Transverse colon (tissue), 4 donors: ENCODE results near the gene SV2A.

Source experiments
- CTCF ChIP-seq, 5 experiments: fragments of 200-600 bp in 3 of 5; fragments of 450-650 bp in 2 of 5; sonication (generic) in 3 of 5; IDR thresholded peaks; 1 replicate in 2 of 5; 2 replicates in 3 of 5; pipeline ENCODE4 v1.5.1; 2016 to 2017; ENCODE audit warnings: antibody characterized with exemption in 5 of 5, inconsistent platforms in 3 of 5, mild to moderate bottlenecking in 2 of 5, moderate library complexity in 1 of 5
- EP300 ChIP-seq: sonication (generic); formaldehyde crosslinking; IDR thresholded peaks from one replicate; pipeline ENCODE4 v1.6.1; 2017; ENCODE audit warnings: antibody characterized with exemption, low read depth
- POLR2A ChIP-seq: fragments of 450-650 bp; IDR thresholded peaks from one replicate; pipeline ENCODE4 v1.6.1; 2016; ENCODE audit warnings: antibody characterized with exemption, mild to moderate bottlenecking, moderate library complexity
- POLR2AphosphoS5 ChIP-seq, 3 donors: sonication (generic); formaldehyde crosslinking; IDR thresholded peaks; one replicate each; pipeline ENCODE4 v1.6.1; 2016; ENCODE audit warnings: antibody characterized with exemption in 3 of 3

- TF ChIP-seq EP300, result no peak
- no peak for TF ChIP-seq POLR2AphosphoS5 (IDR thresholded peaks at IDR 0.05)
- TF ChIP-seq POLR2A, result no peak
- TF ChIP-seq CTCF (IDR thresholded peaks at IDR 0.05), result no peak
These were observed 13.7 kb upstream of the SV2A start for GRCh38 chr1:149931212-149931790.
